HG03108 (cell line): ENCODE data around the gene SELENOF.
"Not testable (repeated sequence)": the region's sequence is repeated elsewhere in the genome, so short reads cannot be mapped to it uniquely, and the experiment has no call there.

Experiments used
- ATAC-seq: cut with Tn5 transposase; IDR thresholded peaks from one replicate; pipeline ENCODE4 v1.9.1; 2021; ENCODE audit warnings: moderate library complexity; ENCODE audit not compliant: unreplicated experiment

Gene SELENOF

GRCh38 chr1:86821956-86822355, 92.0 kb downstream of the SELENOF start:
- ATAC-seq = no peak

DNA sequence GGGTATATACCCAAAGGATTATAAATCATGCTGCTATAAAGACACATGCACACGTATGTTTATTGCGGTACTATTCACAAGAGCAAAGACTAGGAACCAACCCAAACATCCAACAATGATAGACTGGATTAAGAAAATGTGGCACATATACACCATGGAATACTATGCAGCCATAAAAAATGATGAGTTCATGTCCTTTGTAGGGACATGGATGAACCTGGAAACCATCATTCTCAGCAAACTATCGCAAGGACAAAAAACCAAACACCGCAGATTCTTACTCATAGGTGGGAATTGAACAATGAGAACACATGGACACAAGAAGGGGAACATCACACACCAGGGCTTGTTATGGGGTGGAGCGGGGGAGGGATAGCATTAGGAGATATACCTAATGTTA, 94.0 kb downstream of the SELENOF start:
- ATAC-seq = not testable (repeated sequence)

- not testable (repeated sequence) for ATAC-seq
Observed at GRCh38 chr1:86817246-86817826, 96.6 kb downstream of the SELENOF start.

DNA sequence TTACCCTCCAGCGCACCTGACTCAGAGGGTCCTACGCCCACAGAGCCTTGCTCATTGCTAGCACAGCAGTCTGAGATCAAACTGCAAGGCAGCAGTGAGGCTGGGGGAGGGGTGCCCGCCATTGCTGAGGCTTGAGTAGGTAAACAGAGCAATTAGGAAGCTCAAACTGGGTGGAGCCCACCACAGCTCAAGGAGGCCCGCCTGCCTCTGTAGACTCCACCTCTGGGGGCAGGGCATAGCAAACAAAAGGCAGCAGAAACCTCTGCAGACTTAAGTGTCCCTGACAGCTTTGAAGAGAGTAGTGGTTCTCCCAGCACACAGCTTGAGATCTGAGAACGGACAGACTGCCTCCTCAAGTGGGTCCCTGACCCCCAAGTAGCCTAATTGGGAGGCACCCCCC, 99.8 kb downstream of the SELENOF start:
- not testable (repeated sequence) for ATAC-seq
